Muscle layer of colon (tissue), 2 donors: ENCODE data around the gene FOCAD.

Source experiments
- H3K27ac ChIP-seq: one replicate; pipeline ENCODE4 v1.7.0; 2013; ENCODE audit warnings: low read depth, mild to moderate bottlenecking, low read length, moderate library complexity
- H3K27me3 ChIP-seq, 2 donors: one replicate each; pipeline ENCODE4 v1.7.0; 2013; ENCODE audit warnings: low read length in 2 of 2, mild to moderate bottlenecking in 2 of 2; ENCODE audit not compliant: insufficient read depth in 2 of 2, control insufficient read depth in 1 of 2
- H3K36me3 ChIP-seq: one replicate; pipeline ENCODE4 v1.7.0; 2013; ENCODE audit warnings: mild to moderate bottlenecking, low read length; ENCODE audit not compliant: insufficient read depth
- H3K4me1 ChIP-seq: one replicate; pipeline ENCODE4 v1.7.0; 2013; ENCODE audit warnings: mild to moderate bottlenecking, low read length; ENCODE audit not compliant: insufficient read depth
- H3K4me3 ChIP-seq, 2 donors: one replicate each; pipeline ENCODE4 v1.7.0; 2013; ENCODE audit warnings: low read length in 2 of 2, low read depth in 1 of 2, mild to moderate bottlenecking in 1 of 2, moderate library complexity in 1 of 2
- H3K9ac ChIP-seq: one replicate; pipeline ENCODE4 v1.7.0; 2013; ENCODE audit warnings: low read length
- H3K9me3 ChIP-seq: one replicate; pipeline ENCODE4 v1.7.0; 2013; ENCODE audit warnings: mild to moderate bottlenecking, low read length
- donor health status: abdominal sarcoma.
- donor health status: Adenocarcinoma of cecum.

The FOCAD gene

GRCh38 chr9:20811872-20812271 lies 127.8 kb downstream of the FOCAD start:
- Histone ChIP-seq H3K4me3 (no peak overlapping the region), H3K9me3 (no peaks in the 10 kb centered on the region), H3K4me1 (peaks cover 6% of the 10 kb centered on the region), H3K36me3 (no peaks in the 10 kb centered on the region), H3K27ac (no peak overlapping the region), H3K27me3 (no peaks in the 10 kb centered on the region), H3K9ac (no peak overlapping the region)

GRCh38 chr9:20815923-20816703 lies 132.1 kb downstream of the FOCAD start:
- H3K36me3 ChIP-seq: no peaks in the 10 kb centered on the region
- no peak overlapping the region for H3K9ac ChIP-seq
- H3K27ac ChIP-seq: no peak overlapping the region
- no peak overlapping the region for H3K4me3 ChIP-seq
- no peaks in the 10 kb centered on the region for H3K27me3 ChIP-seq
- peaks cover 6% of the 10 kb centered on the region for H3K4me1 ChIP-seq
- H3K9me3 ChIP-seq: no peaks in the 10 kb centered on the region

- no peak overlapping the region for H3K27ac ChIP-seq
- H3K36me3 ChIP-seq: peaks cover 6% of the 10 kb centered on the region
- no peak overlapping the region for H3K9ac ChIP-seq
- H3K4me1 ChIP-seq: no peaks in the 10 kb centered on the region
- H3K4me3 ChIP-seq: no peak overlapping the region
- H3K27me3 ChIP-seq: no peaks in the 10 kb centered on the region
- H3K9me3 ChIP-seq: no peaks in the 10 kb centered on the region
Measured at GRCh38 chr9:20823051-20823450, 139.0 kb downstream of the FOCAD start.

GRCh38 chr9:20831028-20831427 lies 147.0 kb downstream of the FOCAD start:
- Histone ChIP-seq H3K27me3 (no peaks in the 10 kb centered on the region), H3K4me1 (no peaks in the 10 kb centered on the region), H3K4me3 (no peak overlapping the region), H3K9ac (no peak overlapping the region), H3K36me3 (no peaks in the 10 kb centered on the region), H3K27ac (no peak overlapping the region), H3K9me3 (no peaks in the 10 kb centered on the region)

- Histone ChIP-seq H3K27ac (no peak overlapping the region), H3K4me1 (no peaks in the 10 kb centered on the region), H3K9ac (no peak overlapping the region), H3K27me3 (no peaks in the 10 kb centered on the region), H3K36me3 (no peaks in the 10 kb centered on the region), H3K4me3 (no peak overlapping the region), H3K9me3 (no peaks in the 10 kb centered on the region)
Measured at GRCh38 chr9:20832775-20833174, 148.7 kb downstream of the FOCAD start.

GRCh38 chr9:20835377-20836286 lies 151.6 kb downstream of the FOCAD start:
- Histone ChIP-seq H3K36me3 (no peaks in the 10 kb centered on the region), H3K4me1 (no peaks in the 10 kb centered on the region), H3K27ac (no peak overlapping the region), H3K4me3 (no peak overlapping the region), H3K9me3 (no peaks in the 10 kb centered on the region), H3K9ac (no peak overlapping the region), H3K27me3 (no peaks in the 10 kb centered on the region)

GRCh38 chr9:20837166-20837565 lies 153.1 kb downstream of the FOCAD start:
- Histone ChIP-seq H3K9me3 (no peaks in the 10 kb centered on the region), H3K27ac (no peak overlapping the region)

GRCh38 chr9:20838218-20838617 lies 154.2 kb downstream of the FOCAD start:
- H3K9me3 ChIP-seq: no peaks in the 10 kb centered on the region
- no peak overlapping the region for H3K4me3 ChIP-seq
- H3K9ac ChIP-seq: no peak overlapping the region
- H3K4me1 ChIP-seq: no peaks in the 10 kb centered on the region
- H3K27ac ChIP-seq: no peak overlapping the region
- no peaks in the 10 kb centered on the region for H3K36me3 ChIP-seq
- no peaks in the 10 kb centered on the region for H3K27me3 ChIP-seq

More at GRCh38 chr9:20837166-20837565, 153.1 kb downstream of the FOCAD start:
- no peaks in the 10 kb centered on the region for H3K36me3 ChIP-seq
- H3K27me3 ChIP-seq: no peaks in the 10 kb centered on the region
- no peak overlapping the region for H3K9ac ChIP-seq
- no peak overlapping the region for H3K4me3 ChIP-seq
- H3K4me1 ChIP-seq: no peaks in the 10 kb centered on the region

GRCh38 chr9:20844916-20845315 lies 160.9 kb downstream of the FOCAD start:
- Histone ChIP-seq H3K27ac (no peak overlapping the region), H3K27me3 (no peaks in the 10 kb centered on the region), H3K4me1 (peaks cover 11% of the 10 kb centered on the region), H3K9me3 (no peaks in the 10 kb centered on the region), H3K9ac (no peak overlapping the region), H3K4me3 (no peak overlapping the region), H3K36me3 (no peaks in the 10 kb centered on the region)

GRCh38 chr9:20848490-20848889 lies 164.4 kb downstream of the FOCAD start:
- H3K36me3 ChIP-seq: no peaks in the 10 kb centered on the region
- no peaks in the 10 kb centered on the region for H3K9me3 ChIP-seq
- no peaks in the 10 kb centered on the region for H3K27me3 ChIP-seq
- H3K4me1 ChIP-seq: peaks cover 11% of the 10 kb centered on the region
- no peak overlapping the region for H3K9ac ChIP-seq
- H3K27ac ChIP-seq: no peak overlapping the region
- no peak overlapping the region for H3K4me3 ChIP-seq

- H3K4me1 ChIP-seq: no peaks in the 10 kb centered on the region
- H3K9ac ChIP-seq: no peak overlapping the region
- H3K4me3 ChIP-seq: no peak overlapping the region
Measured at GRCh38 chr9:20853866-20854265, 169.8 kb downstream of the FOCAD start.

More at GRCh38 chr9:20853866-20854265, 169.8 kb downstream of the FOCAD start:
- Histone ChIP-seq H3K9me3 (no peaks in the 10 kb centered on the region), H3K27me3 (no peaks in the 10 kb centered on the region), H3K36me3 (no peaks in the 10 kb centered on the region), H3K27ac (no peak overlapping the region)
